Retinal pigment epithelial cell (primary cell): ENCODE measurements around the gene PCDH9.

ENCODE experiments used
- DNase-seq: peaks from one replicate; pipeline ENCODE4 v3.0.0-alpha.2; 2010; ENCODE audit warnings: low read depth
- H3K4me3 ChIP-seq: 2 replicates; pipeline ENCODE4 v1.5.1; 2011; ENCODE audit warnings: mild to moderate bottlenecking, low read length, control low read depth, moderate library complexity
- CTCF ChIP-seq: conservative IDR thresholded peaks from 2 replicates; pipeline ENCODE4 v1.5.1; 2011; ENCODE audit warnings: low read depth, low read length, control low read depth, inconsistent platforms

PCDH9 gene

GRCh38 chr13:66921437-66921836 is 308.7 kb downstream of the PCDH9 start:
- TF ChIP-seq CTCF: no peak
- no peak for DNase-seq
- H3K4me3 ChIP-seq: no peak overlapping the region

GRCh38 chr13:66915596-66916185 is 314.4 kb downstream of the PCDH9 start:
- H3K4me3 ChIP-seq: no peak overlapping the region
- no peak for TF ChIP-seq CTCF
- DNase-seq: no peak

GRCh38 chr13:66914155-66914554 is 316.0 kb downstream of the PCDH9 start:
- no peak overlapping the region for H3K4me3 ChIP-seq
- no peak for DNase-seq
- no peak for TF ChIP-seq CTCF

- TF ChIP-seq CTCF: no peak
These were observed 318.7 kb downstream of the PCDH9 start for GRCh38 chr13:66911411-66911939.

GRCh38 chr13:66899955-66900354 is 330.2 kb downstream of the PCDH9 start:
- no peak for TF ChIP-seq CTCF
- H3K4me3 ChIP-seq: no peak overlapping the region
- no peak for DNase-seq

More at GRCh38 chr13:66911411-66911939, 318.7 kb downstream of the PCDH9 start:
- no peak overlapping the region for H3K4me3 ChIP-seq
- DNase-seq: no peak

- no peak for TF ChIP-seq CTCF
- no peak overlapping the region for H3K4me3 ChIP-seq
- no peak for DNase-seq
These were observed 333.2 kb downstream of the PCDH9 start for GRCh38 chr13:66896933-66897332.

- no peak for DNase-seq
- H3K4me3 ChIP-seq: no peak overlapping the region
- TF ChIP-seq CTCF: no peak
These were observed 334.4 kb downstream of the PCDH9 start for GRCh38 chr13:66895780-66896179.
